Measurements from ENCODE around the gene CD300E.
"Not testable (repeated sequence)": the region's sequence is repeated elsewhere in the genome, so short reads cannot be mapped to it uniquely, and the experiment has no call there.

CD300E gene

GRCh38 chr17:74597069-74597790 is 26.3 kb downstream of the CD300E start:
- DNase-seq = no peak

DNA sequence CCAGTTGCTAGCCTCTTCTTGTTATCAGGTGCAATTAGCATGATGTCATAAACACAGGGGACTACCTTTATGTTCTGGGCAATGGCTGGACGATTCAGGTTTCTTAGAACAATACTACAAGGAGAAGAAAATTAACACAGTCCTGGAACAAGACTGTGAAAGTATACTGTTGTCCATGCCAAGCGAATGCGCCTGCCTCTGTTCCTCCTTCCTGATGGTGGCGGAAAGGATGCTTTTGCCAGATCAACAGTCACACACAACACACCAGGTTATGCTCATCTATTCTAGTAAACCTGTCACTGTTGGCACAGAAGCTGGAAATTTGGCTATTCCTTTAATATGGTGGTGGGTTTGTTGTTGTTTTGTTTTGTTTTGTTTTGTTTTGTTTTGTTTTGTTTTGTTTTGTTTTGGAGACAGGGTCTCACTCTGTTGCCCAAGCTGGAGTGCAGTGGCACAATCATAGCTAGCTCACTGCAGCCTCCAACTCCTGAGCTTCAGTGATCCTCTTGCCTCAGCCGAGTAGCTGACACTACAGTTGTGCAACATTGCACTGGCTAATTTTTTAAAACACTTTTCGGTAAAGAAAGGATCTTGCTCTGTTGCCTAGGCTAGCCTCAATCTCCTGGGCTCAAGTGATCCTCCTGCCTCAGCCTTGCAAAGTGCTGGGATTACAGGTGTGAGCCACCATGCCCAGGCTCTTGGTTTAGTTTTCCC is 28.3 kb downstream of the CD300E start:
- no peak for DNase-seq

GRCh38 chr17:74592087-74592990 is 31.2 kb downstream of the CD300E start, which contains the start of gene CD300LD:
CD300LD (minus strand) TSS chr17:74592283; CDS start chr17:74592202, 81 bp downstream.
- DNase-seq = no peak

GRCh38 chr17:74591503-74591902 is 32.0 kb downstream of the CD300E start:
- DNase-seq = no peak

DNA sequence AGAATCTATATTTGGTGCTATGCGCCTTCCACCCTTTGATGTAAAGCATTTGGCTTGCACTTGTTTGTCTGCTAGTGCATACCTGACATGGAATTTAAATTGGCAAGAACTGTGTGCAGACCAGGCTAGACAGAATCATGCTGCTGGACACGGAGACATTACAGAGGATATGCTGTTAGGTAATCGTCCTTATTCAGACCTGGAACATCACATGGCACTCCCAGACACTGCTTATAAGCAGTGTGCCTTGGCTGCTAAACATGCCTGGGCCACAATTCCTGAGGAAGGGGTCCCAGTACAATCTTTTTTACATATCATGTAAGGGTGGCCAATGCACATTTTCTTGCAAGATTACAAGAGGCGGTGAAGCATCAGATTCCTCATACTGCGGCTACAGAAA is 37.8 kb downstream of the CD300E start:
- no peak for DNase-seq

- DNase-seq = no peak
Observed at GRCh38 chr17:74584292-74585060, 39.1 kb downstream of the CD300E start.

- no peak for DNase-seq
Observed at GRCh38 chr17:74582633-74583032, 40.9 kb downstream of the CD300E start.

DNA sequence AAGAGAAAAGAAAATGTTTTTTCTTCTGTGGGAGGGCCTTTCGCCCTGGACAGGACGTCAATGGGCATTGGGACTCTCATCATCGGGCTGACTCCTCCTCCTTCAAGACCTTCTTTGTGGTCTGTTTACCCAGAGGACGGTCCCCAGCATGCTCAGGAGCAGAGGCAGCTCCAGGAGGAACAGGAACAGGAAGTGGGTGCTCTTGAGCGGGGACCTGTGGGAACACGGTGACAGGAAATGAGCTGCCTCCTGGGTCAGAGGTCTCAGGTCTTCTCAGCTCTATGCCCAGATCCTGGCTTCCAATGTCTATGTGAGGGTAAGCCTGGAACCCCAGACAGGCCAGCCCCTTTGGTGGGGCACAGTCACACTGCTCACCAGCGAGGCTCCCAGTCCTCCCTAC is 43.6 kb downstream of the CD300E start:
- no peak for DNase-seq

- DNase-seq = no peak
Observed at GRCh38 chr17:74578979-74579378, 44.6 kb downstream of the CD300E start.

- no peak for DNase-seq
Observed at GRCh38 chr17:74574489-74575142, 48.9 kb downstream of the CD300E start.

GRCh38 chr17:74573635-74574034 is 49.9 kb downstream of the CD300E start:
- DNase-seq = not testable (repeated sequence)

DNA sequence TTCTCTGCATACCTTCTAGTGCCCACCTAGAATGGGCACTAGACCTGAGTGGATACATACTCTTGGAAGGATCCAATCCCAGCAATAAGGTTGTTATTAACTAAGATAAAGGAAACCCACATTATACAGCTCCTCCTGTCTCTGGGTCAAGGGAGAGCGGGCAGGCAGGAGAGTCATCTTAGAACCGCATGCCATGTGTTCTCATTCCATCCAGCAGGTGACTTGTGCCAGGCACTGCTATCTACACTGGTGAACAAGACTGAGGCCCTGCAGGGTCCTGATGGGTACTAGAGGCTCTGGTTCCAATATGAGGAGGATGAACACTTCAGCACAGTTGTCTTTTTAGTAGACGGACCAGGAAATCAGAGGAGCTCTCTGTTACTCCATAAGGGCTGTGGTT is 50.4 kb downstream of the CD300E start:
- no peak for DNase-seq

GRCh38 chr17:74571621-74572270 is 51.8 kb downstream of the CD300E start:
- DNase-seq = no peak

DNA sequence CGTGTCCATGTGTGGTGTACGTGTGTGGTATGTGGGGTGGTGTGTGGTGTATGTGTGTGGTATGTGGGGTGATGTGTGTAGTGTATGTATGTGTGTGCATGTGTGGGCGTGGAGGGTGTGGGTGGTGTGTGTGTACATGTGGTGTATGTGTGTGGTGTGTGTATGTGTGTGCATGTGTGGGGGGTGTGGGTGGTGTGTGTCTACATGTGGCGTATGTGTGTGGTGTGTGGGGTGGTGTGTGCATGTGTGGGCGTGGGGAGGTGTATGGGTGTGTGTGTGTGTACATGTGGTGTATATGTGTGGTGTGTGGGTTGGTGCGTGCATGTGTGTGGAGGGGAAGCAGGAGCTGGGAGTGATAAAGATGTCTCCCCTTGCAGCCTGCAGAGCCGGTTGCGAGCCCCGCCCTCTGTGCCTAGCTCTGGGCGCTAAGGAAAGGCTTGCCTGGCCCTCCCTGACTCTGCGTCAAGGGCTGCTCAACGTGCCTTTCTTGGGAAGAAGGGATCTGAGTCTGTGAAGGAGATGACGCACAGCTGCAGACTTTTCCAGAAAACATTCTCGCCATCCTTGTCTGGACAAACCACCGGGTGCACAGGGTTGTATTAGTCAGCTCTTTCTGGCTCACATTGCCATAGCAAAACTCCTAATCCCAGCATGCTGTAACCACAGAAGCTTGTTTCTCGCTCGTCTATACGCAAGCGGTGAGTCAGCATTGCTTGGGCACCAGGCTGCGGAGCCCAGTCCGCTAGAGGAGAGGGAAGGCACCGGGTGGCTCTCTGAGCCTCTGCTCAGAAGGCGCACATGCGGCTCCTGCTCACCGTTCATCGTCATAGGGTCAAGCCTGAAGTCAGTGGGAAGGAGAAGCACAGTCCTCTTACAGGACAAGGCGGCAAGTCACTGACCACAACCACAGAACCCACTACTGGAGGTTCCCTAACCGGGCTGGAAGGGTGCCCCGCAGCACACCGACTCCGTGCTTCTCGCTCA is 54.2 kb downstream of the CD300E start:
- DNase-seq = no peak

- no peak for DNase-seq
Observed at GRCh38 chr17:74568106-74568873, 55.2 kb downstream of the CD300E start.

DNA sequence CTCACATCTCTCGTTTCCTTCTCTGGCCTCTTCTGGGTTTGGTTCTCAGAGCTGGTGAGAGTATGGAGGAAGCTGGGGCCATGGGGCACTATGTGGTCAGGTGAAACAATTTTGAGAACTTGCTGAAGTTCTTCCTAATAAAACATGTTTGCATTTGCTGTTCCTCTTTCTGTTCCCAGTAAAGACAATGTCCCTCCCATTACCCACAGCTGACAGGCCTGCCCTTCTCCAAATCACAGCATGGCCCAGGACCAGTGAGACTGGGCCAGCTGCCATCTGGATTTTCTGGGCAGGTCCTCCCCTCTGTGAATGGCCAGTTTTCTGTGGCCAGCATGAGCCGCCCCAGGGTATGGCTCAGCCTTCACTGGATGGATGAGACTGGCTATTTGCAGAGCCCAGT is 56.1 kb downstream of the CD300E start, which contains the start of gene CD300H:
Gene CD300H (minus strand): TSS at position 113 of the 400 bp plus-strand sequence.
- DNase-seq = no peak

DNA sequence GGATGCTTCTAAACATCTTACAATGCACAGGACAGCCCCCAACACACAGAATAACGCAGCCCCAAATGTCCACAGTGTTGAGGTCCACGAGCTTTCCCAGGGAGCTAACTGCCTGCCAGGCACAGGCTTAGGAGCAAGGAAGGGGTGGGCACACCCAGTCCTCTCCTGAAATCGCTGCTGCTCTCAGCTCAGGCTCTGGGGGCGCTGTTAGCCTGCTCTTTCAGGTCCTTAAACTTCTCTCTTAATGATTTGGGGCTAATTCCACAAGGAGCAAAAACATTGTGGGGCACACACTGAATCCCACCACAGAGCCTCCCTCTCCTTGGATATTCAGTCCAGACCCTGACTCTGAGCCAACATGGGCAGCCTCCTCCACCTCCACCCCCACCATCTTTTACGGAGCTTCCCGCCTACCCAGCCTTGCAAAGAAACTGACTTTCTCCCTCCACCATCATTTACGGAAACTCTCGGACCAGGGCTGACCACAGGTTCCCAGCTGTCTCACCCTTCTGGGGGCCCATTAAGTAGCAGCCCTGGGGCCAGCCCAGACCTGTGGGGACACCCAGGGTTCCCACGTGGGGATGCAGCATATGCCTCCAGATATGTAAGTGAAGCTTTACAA is 57.3 kb downstream of the CD300E start:
- no peak for DNase-seq

DNA sequence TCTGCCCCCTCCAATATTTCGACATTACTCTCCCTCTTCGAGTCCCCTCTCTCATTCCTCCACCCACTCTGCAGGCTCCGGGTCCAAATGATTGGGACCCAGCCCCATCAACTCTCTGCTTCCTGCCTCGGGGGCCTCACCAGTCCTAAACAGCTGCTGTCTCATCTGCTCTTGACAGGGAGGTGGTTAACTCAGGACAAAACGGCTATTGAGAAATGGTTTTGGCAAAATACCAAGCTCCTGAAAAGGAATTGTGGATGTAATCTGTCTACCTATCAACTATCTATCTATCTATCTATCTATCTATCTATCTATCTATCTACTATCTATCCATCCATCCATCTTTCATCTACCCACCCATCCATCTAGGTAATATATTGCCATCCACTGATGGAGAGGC is 58.4 kb downstream of the CD300E start:
- no peak for DNase-seq

- DNase-seq = no peak
Observed at GRCh38 chr17:74563358-74563757, 60.2 kb downstream of the CD300E start.

Measured in NCI-H1436 treated with DMSO at 0.1 percent for 48 hours (cell line).